OCI-LY7 (cell line): ENCODE measurements around the gene RUSF1. TPM values are rescaled to one million over a fixed set of nuclear protein-coding genes. Genes with fewer than 3 reads are reported as not detected.
A peak's percentile ranks its signal among the peaks of the same experiment; 100 is the strongest.

Experiments
- BruUV-seq: library from RNA; stranded (reverse); fragments of 400-500 nt; replicated peaks from 2 replicates; lab custom pipeline; 2021; lab: Mats Ljungman, UMichigan
- CTCF ChIA-PET: fragments of 300-600 bp; sonication (Branson Sonifier 250); formaldehyde crosslinking; loops from one replicate; lab custom pipeline; 2022; ENCODE audit warnings: antibody characterized with exemption; ENCODE audit not compliant: unreplicated experiment; lab: Charles Lee
- POLR2A ChIA-PET: fragments of 300-600 bp; sonication (Branson Sonifier 250); formaldehyde crosslinking; loops from one replicate; lab custom pipeline; 2022; ENCODE audit warnings: antibody characterized with exemption; lab: Charles Lee
- DNase-seq: peaks from one replicate; pipeline ENCODE4 v3.0.0-alpha.2; 2015; ENCODE audit warnings: low spot score
- H2AFZ ChIP-seq: fragments of 200-600 bp; sonication (generic), shearing (Covaris generic); 2 replicates; pipeline ENCODE4 v1.6.1; 2014; ENCODE audit warnings: mild to moderate bottlenecking, antibody characterized with exemption, low read length, moderate library complexity
- H3K27ac ChIP-seq: fragments of 200-600 bp; sonication (generic); 2 replicates; pipeline ENCODE4 v1.5.1; 2014; ENCODE audit warnings: mixed run types, low read depth, mild to moderate bottlenecking, moderate library complexity, low read length, inconsistent platforms; ENCODE audit not compliant: poor library complexity, severe bottlenecking
- H3K36me3 ChIP-seq: fragments of 200-600 bp; sonication (generic); 2 replicates; pipeline ENCODE4 v1.6.1; 2014; ENCODE audit warnings: mild to moderate bottlenecking, antibody characterized with exemption, low read length, moderate library complexity, mixed read lengths; ENCODE audit not compliant: insufficient read depth
- H3K4me1 ChIP-seq: fragments of 200-600 bp; sonication (generic); 2 replicates; pipeline ENCODE4 v1.5.1; 2014; ENCODE audit warnings: mild to moderate bottlenecking, low read length; ENCODE audit not compliant: insufficient read depth, poor library complexity, severe bottlenecking
- H3K4me2 ChIP-seq: fragments of 200-600 bp; sonication (generic); 2 replicates; pipeline ENCODE4 v1.6.1; 2014; ENCODE audit warnings: mild to moderate bottlenecking, low read length
- H3K4me3 ChIP-seq: fragments of 200-600 bp; sonication (generic); 2 replicates; pipeline ENCODE4 v1.5.1; 2014; ENCODE audit warnings: mild to moderate bottlenecking, low read depth, low read length; ENCODE audit not compliant: poor library complexity, severe bottlenecking
- H3K79me2 ChIP-seq: fragments of 200-600 bp; sonication (generic); 2 replicates; pipeline ENCODE4 v1.6.1; 2016; ENCODE audit warnings: low read depth, mild to moderate bottlenecking, low read length, moderate library complexity, mixed read lengths; ENCODE audit not compliant: insufficient read depth
- H3K9me2 ChIP-seq: fragments of 200-600 bp; sonication (generic); 2 replicates; pipeline ENCODE4 v1.6.1; 2016; ENCODE audit warnings: mild to moderate bottlenecking, low read length, mixed read lengths; ENCODE audit not compliant: insufficient read depth
- H3K9me3 ChIP-seq: fragments of 200-600 bp; sonication (generic); 2 replicates; pipeline ENCODE4 v1.6.1; 2014; ENCODE audit warnings: mild to moderate bottlenecking, mixed run types, low read length, mixed read lengths
- H4K20me1 ChIP-seq: fragments of 200-600 bp; sonication (generic); 2 replicates; pipeline ENCODE4 v1.6.1; 2014; ENCODE audit warnings: mild to moderate bottlenecking, antibody characterized with exemption, low read length, moderate library complexity, mixed read lengths; ENCODE audit not compliant: insufficient read depth
- CTCF ChIP-seq: fragments of 200-600 bp; sonication (generic); conservative IDR thresholded peaks from 2 replicates; pipeline ENCODE4 v1.5.1; 2014; ENCODE audit warnings: mild to moderate bottlenecking, antibody characterized with exemption, low read length, moderate library complexity, mixed read lengths
- EZH2phosphoT487 ChIP-seq: fragments of 200-600 bp; sonication (generic); IDR thresholded peaks from 2 replicates; pipeline ENCODE4 v1.6.1; 2018; ENCODE audit warnings: low read depth, borderline replicate concordance, mild to moderate bottlenecking, mixed run types, antibody characterized with exemption, low read length, moderate library complexity, mixed read lengths
- intact Hi-C: fragments of 100-400 bp; cut with micrococcal nuclease; formaldehyde crosslinking; loops from one replicate; pipeline ENCODE4 v1.10.0; 2022; ENCODE audit not compliant: unreplicated experiment
- total RNA-seq, 2 experiments: library from RNA; depleted of rRNA in 1 of 2; stranded (reverse); fragments of >200 nt in 1 of 2; shearing (Covaris generic) in 1 of 2; gene quantifications; 2 replicates each; pipeline ENCODE4 v1.2.3, GENCODE V29; 2014 to 2022

RUSF1 gene
- total RNA-seq, 2 experiments from 2014 or later = 28.6 to 40.4 TPM

GRCh38 chr16:31473264-31473984 is 34.8 kb downstream of the RUSF1 start:
- H3K36me3 ChIP-seq = no peaks in the 10 kb centered on the region
- no peaks in the 10 kb centered on the region for H3K9me2 ChIP-seq
- CTCF ChIA-PET = no interaction called here
- H3K79me2 ChIP-seq = no peaks in the 10 kb centered on the region
- no TSS peak for BruUV-seq
- POLR2A ChIA-PET = no interaction called here
- H3K4me1 ChIP-seq = no peaks in the 10 kb centered on the region
- H3K9me3 ChIP-seq = no peaks in the 10 kb centered on the region
- no peak overlapping the region for H3K4me2 ChIP-seq
- no peak overlapping the region for H3K4me3 ChIP-seq
- no peak overlapping the region for H2AFZ ChIP-seq
- no peak overlapping the region for H3K27ac ChIP-seq
- no peaks in the 10 kb centered on the region for H4K20me1 ChIP-seq
- TF ChIP-seq EZH2phosphoT487 = no peak
- intact Hi-C loops = no loop called here
- DNase-seq = no peak

GRCh38 chr16:31472709-31473203 is 35.4 kb downstream of the RUSF1 start:
- H3K27ac ChIP-seq = no peak overlapping the region
- POLR2A ChIA-PET = no interaction called here
- no peaks in the 10 kb centered on the region for H3K36me3 ChIP-seq
- no TSS peak for BruUV-seq
- H4K20me1 ChIP-seq = no peaks in the 10 kb centered on the region
- no peak overlapping the region for H2AFZ ChIP-seq
- H3K9me3 ChIP-seq = no peaks in the 10 kb centered on the region
- H3K4me3 ChIP-seq = no peak overlapping the region
- no peaks in the 10 kb centered on the region for H3K79me2 ChIP-seq
- no peaks in the 10 kb centered on the region for H3K4me1 ChIP-seq
- TF ChIP-seq CTCF = 0 out of 2 replicates have a peak, but pooled peaks have one; percentile 31
- TF ChIP-seq EZH2phosphoT487 = no peak
- CTCF ChIA-PET = no interaction called here
- no peaks in the 10 kb centered on the region for H3K9me2 ChIP-seq
- intact Hi-C loops = no loop called here
- DNase-seq = no peak
- H3K4me2 ChIP-seq = no peak overlapping the region

GRCh38 chr16:31471875-31472708 is 36.1 kb downstream of the RUSF1 start, which contains the start of gene TGFB1I1:
TGFB1I1 (plus strand) TSS chr16:31472152; CDS start chr16:31472189, 37 bp downstream.
- H3K9me2 ChIP-seq = no peaks in the 10 kb centered on the region
- H3K4me2 ChIP-seq = no peak within 1 kb of the TSS
- no TSS peak for BruUV-seq
- no peak within 1 kb of the TSS for H2AFZ ChIP-seq
- ChIA-PET POLR2A (no interaction called here), CTCF (no interaction called here)
- no peaks in the 10 kb centered on the region for H3K79me2 ChIP-seq
- no peak within 1 kb of the TSS for H3K4me3 ChIP-seq
- TF ChIP-seq EZH2phosphoT487 (no peak), CTCF (no peak)
- intact Hi-C loops = no loop called here
- no peak for DNase-seq
- H3K27ac ChIP-seq = no peak within 1 kb of the TSS
- peaks cover 5% of the 10 kb centered on the region for H3K4me1 ChIP-seq
- no peaks in the 10 kb centered on the region for H3K9me3 ChIP-seq
- H3K36me3 ChIP-seq = no peaks in the 10 kb centered on the region
- H4K20me1 ChIP-seq = no peaks in the 10 kb centered on the region
